ENCODE results near the gene CHN1. TPM values are rescaled to one million over a fixed set of nuclear protein-coding genes. Genes with fewer than 3 reads are reported as not detected.

CHN1 gene
- total RNA-seq, 1 donor = 3.0 TPM

- Histone ChIP-seq H3K4me1 (ENCODE audit: insufficient read depth, low read length) (no peaks in the 10 kb centered on the region), H3K27me3 (ENCODE audit: insufficient read depth, low read length) (peaks cover 20% of the 10 kb centered on the region), H3K9me3 (ENCODE audit: low read depth, low read length) (no peaks in the 10 kb centered on the region), H3K4me3 (ENCODE audit: low read length) (no peak overlapping the region)
Observed at GRCh38 chr2:174765576-174765975, 239.6 kb downstream of the CHN1 start.

- Histone ChIP-seq H3K4me3 (ENCODE audit: low read length) (no peak within 1 kb of the TSS), H3K27me3 (ENCODE audit: insufficient read depth, low read length) (peaks cover 20% of the 10 kb centered on the region), H3K9me3 (ENCODE audit: low read depth, low read length) (no peaks in the 10 kb centered on the region), H3K4me1 (ENCODE audit: insufficient read depth, low read length) (no peaks in the 10 kb centered on the region)
Observed at GRCh38 chr2:174764280-174765255, 240.6 kb downstream of the CHN1 start, which contains the start of gene CHRNA1. TSS of gene CHRNA1 (minus strand) at chr2:174764472. CDS start at chr2:174764394, 78 bp downstream.

DNA sequence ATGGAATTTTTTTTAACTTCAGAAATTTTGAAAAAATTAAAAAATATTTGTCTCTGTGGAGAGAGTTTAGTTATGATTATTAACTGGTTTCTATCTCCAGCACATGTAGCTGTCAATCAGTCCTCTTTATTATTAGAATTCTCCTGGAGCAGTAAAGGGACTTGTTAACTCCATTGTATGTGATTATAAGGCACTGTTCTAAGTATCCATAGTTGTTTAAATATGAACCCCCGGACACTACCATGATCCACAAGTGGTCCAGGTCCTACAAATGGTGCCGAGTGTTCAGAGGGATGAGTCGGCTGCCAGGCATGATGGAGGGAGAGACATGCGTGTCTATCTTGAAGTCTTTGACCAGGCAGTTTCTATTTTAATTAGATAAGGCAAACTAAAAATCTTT lies 241.4 kb downstream of the CHN1 start:
- no peaks in the 10 kb centered on the region for H3K9me3 ChIP-seq (ENCODE audit: low read depth, low read length)
- H3K4me3 ChIP-seq (ENCODE audit: low read length) = no peak overlapping the region
- H3K27me3 ChIP-seq (ENCODE audit: insufficient read depth, low read length) = peaks cover 20% of the 10 kb centered on the region
- no peaks in the 10 kb centered on the region for H3K4me1 ChIP-seq (ENCODE audit: insufficient read depth, low read length)

- Histone ChIP-seq H3K4me3 (ENCODE audit: low read length) (no peak overlapping the region), H3K9me3 (ENCODE audit: low read depth, low read length) (no peaks in the 10 kb centered on the region), H3K4me1 (ENCODE audit: insufficient read depth, low read length) (no peaks in the 10 kb centered on the region), H3K27me3 (ENCODE audit: insufficient read depth, low read length) (peaks cover 20% of the 10 kb centered on the region)
Observed at GRCh38 chr2:174762464-174762863, 242.7 kb downstream of the CHN1 start.

GRCh38 chr2:174761837-174762236 lies 243.3 kb downstream of the CHN1 start:
- Histone ChIP-seq H3K27me3 (ENCODE audit: insufficient read depth, low read length) (peaks cover 17% of the 10 kb centered on the region), H3K9me3 (ENCODE audit: low read depth, low read length) (no peaks in the 10 kb centered on the region)

GRCh38 chr2:174760845-174761473 lies 244.2 kb downstream of the CHN1 start:
- H3K27me3 ChIP-seq (ENCODE audit: insufficient read depth, low read length) = peaks cover 14% of the 10 kb centered on the region
- H3K4me3 ChIP-seq (ENCODE audit: low read length) = no peak overlapping the region
- no peaks in the 10 kb centered on the region for H3K4me1 ChIP-seq (ENCODE audit: insufficient read depth, low read length)
- no peaks in the 10 kb centered on the region for H3K9me3 ChIP-seq (ENCODE audit: low read depth, low read length)

More at GRCh38 chr2:174761837-174762236, 243.3 kb downstream of the CHN1 start:
- H3K4me1 ChIP-seq (ENCODE audit: insufficient read depth, low read length) = no peaks in the 10 kb centered on the region
- H3K4me3 ChIP-seq (ENCODE audit: low read length) = no peak overlapping the region

DNA sequence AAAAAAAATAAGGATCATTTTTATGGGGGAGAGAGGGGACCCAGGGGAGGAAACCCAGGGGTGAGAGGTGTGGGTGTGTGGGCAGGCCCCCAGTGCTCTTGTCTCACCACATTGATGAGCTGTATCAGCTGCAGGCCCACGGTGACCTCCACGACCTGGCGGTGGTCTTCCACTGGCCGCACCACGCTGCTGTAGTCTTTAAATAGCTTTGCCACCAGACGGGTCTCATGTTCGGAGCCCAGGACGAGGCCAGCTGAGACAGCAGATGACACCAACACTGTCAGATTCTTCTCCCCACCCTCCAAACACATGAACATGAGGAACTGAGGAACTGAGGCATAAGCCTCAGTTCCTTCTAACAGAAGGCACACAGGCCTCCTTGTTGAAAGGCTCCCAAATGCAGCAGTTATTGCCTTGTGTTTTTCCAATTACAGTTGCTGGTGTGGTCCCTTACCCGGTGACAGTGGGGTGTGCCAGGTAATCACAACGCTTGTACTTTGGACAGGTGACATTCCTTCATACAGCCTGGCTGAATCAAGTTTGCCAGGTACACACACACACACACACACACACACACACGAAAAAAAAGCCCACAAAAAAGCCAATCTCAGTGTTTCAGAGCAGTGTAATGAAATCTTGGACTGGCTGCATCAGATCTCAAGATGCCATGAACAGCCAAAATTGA lies 245.7 kb downstream of the CHN1 start:
- H3K27me3 ChIP-seq (ENCODE audit: insufficient read depth, low read length) = peaks cover 10% of the 10 kb centered on the region
- no peaks in the 10 kb centered on the region for H3K4me1 ChIP-seq (ENCODE audit: insufficient read depth, low read length)
- no peaks in the 10 kb centered on the region for H3K9me3 ChIP-seq (ENCODE audit: low read depth, low read length)
- H3K4me3 ChIP-seq (ENCODE audit: low read length) = no peak overlapping the region

DNA sequence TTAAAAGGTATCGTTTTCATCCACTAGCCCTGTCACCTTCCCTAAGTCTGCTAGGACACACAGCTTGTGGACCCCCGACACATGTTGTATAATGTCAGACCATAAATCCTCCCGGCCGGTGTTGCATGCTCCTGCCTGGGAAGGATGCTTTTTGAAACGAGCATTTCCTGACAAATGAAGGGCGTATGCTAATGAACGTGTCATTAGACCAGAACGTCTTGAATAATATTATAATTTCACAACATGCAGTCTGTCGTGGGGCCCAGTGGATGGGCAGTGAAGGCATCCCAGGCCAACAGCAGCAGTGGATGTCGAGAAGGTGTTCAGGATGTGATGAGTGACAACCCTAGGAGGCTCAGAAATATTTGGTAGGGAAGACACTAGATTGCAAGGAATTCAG lies 248.4 kb downstream of the CHN1 start:
- Histone ChIP-seq H3K4me1 (ENCODE audit: insufficient read depth, low read length) (peaks cover 3% of the 10 kb centered on the region), H3K9me3 (ENCODE audit: low read depth, low read length) (no peaks in the 10 kb centered on the region), H3K27me3 (ENCODE audit: insufficient read depth, low read length) (peaks cover 8% of the 10 kb centered on the region), H3K4me3 (ENCODE audit: low read length) (no peak overlapping the region)

- Histone ChIP-seq H3K9me3 (ENCODE audit: low read depth, low read length) (no peaks in the 10 kb centered on the region), H3K4me3 (ENCODE audit: low read length) (no peak overlapping the region), H3K4me1 (ENCODE audit: insufficient read depth, low read length) (peaks cover 17% of the 10 kb centered on the region), H3K27me3 (ENCODE audit: insufficient read depth, low read length) (peaks cover under 1% of the 10 kb centered on the region)
Observed at GRCh38 chr2:174753038-174753633, 252.0 kb downstream of the CHN1 start.

DNA sequence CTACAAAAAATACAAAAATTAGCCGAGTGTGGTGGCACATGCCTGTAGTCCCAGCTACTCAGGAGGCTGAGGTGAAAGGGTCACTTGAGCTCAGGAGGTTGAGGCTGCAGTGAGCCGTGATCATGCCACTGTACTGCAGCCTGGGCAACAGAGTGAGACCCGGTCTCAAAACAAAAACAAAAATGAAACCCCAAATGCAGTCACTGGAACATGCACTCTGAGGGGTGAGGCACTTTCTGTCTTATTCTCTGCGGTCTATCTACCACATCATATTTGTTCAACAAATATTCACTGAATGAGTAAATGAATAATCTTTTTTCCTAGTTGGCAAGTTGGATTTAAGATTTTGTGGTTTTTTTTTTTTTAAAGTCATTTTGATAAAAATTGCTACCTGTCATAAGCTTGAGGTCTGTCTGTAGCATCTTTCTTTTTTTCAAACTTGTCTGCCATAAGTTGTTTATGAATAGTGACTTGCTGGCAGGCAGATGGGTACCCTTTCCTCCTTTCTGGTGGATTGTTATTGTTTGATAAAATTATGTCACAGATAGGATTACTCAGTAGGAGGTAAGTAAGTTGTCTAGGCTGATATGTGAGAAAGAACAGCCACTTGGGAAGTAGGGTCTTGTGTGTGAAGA lies 252.7 kb downstream of the CHN1 start:
- H3K4me3 ChIP-seq (ENCODE audit: low read length) = no peak overlapping the region
- H3K4me1 ChIP-seq (ENCODE audit: insufficient read depth, low read length) = peaks cover 17% of the 10 kb centered on the region
- no peaks in the 10 kb centered on the region for H3K9me3 ChIP-seq (ENCODE audit: low read depth, low read length)
- peaks cover 4% of the 10 kb centered on the region for H3K27me3 ChIP-seq (ENCODE audit: insufficient read depth, low read length)

GRCh38 chr2:174750923-174751441 lies 254.2 kb downstream of the CHN1 start:
- Histone ChIP-seq H3K27me3 (ENCODE audit: insufficient read depth, low read length) (peaks cover 6% of the 10 kb centered on the region), H3K4me3 (ENCODE audit: low read length) (no peak overlapping the region), H3K9me3 (ENCODE audit: low read depth, low read length) (no peaks in the 10 kb centered on the region), H3K4me1 (ENCODE audit: insufficient read depth, low read length) (peaks cover 17% of the 10 kb centered on the region)

DNA sequence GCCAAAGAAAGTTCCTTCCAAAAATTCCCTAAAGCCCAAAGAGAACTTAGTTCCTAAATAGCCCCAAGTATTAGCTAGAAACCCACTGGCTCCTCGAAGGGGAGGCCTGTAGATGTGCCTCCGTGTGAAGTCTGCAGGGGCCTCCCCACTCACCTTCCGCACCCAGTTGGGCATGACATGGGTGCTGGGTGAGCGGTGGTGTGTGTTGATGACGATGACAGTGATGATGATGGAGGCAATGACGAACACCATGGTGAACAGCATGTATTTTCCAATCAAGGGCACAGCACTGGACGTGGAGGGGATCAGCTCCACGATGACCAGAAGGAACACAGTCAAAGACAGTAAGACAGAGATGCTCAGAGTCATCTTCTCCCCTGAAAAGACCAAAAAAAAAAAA lies 255.4 kb downstream of the CHN1 start:
- H3K4me3 ChIP-seq (ENCODE audit: low read length) = no peak overlapping the region
- H3K4me1 ChIP-seq (ENCODE audit: insufficient read depth, low read length) = peaks cover 17% of the 10 kb centered on the region
- H3K9me3 ChIP-seq (ENCODE audit: low read depth, low read length) = no peaks in the 10 kb centered on the region
- peaks cover 6% of the 10 kb centered on the region for H3K27me3 ChIP-seq (ENCODE audit: insufficient read depth, low read length)

GRCh38 chr2:174748948-174749347 lies 256.2 kb downstream of the CHN1 start:
- H3K4me1 ChIP-seq (ENCODE audit: insufficient read depth, low read length) = peaks cover 17% of the 10 kb centered on the region
- H3K9me3 ChIP-seq (ENCODE audit: low read depth, low read length) = no peaks in the 10 kb centered on the region
- H3K27me3 ChIP-seq (ENCODE audit: insufficient read depth, low read length) = peaks cover 6% of the 10 kb centered on the region
- H3K4me3 ChIP-seq (ENCODE audit: low read length) = no peak overlapping the region

Measured in mononuclear cell (primary cell).